OCI-LY7 (cell line): ENCODE measurements around the gene TSPAN5.

ENCODE experiments used
- EZH2phosphoT487 ChIP-seq: fragments of 200-600 bp; sonication (generic); IDR thresholded peaks from 2 replicates; pipeline ENCODE4 v1.6.1; 2018; ENCODE audit warnings: low read depth, borderline replicate concordance, mild to moderate bottlenecking, mixed run types, antibody characterized with exemption, low read length, moderate library complexity, mixed read lengths
- TF ChIP-seq, protein P1 (sequence below): fragments of 200-600 bp; sonication (generic); conservative IDR thresholded peaks from 2 replicates; pipeline ENCODE4 v1.5.1; 2014; ENCODE audit warnings: mild to moderate bottlenecking, antibody characterized with exemption, low read length, moderate library complexity, mixed read lengths

DNA sequence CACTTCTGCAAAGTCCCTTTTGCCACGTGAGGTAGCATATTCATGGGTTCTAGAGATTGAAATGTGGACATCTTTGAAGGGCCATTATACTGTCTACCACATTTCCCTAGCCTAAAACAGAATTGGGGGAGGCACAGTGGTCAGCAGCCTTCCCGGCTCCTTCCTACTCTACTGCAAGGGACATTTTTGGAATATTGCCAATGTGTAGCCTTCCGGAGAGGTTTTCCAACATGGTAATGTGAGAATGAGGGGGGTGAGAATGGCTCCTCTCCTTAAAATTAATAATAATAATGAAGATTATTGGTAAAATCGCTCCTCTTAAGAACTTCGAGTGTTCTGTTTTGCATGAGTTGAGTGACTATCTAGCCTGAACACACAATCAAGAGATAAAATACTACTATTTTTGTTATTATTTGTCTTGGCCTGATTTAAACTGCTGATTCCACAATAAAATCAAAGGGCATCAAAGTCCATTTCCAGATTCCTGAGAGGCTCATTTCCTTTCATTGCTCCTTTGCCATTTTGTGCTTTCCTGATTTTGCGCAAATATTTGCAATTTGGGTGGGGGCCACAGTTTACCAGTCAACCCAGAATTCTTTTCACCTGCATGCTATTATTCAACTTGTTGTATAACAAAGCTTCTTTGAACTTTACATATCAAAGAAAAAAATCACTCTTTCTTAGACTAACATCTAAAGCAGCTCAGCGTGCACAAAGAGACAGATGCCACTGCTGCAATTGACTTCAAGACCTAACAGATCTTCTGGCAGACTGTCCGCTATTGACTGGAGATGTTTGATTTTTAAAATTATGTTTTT, 27.0 kb upstream of the TSPAN5 start:
- TF ChIP-seq, protein P1, sequence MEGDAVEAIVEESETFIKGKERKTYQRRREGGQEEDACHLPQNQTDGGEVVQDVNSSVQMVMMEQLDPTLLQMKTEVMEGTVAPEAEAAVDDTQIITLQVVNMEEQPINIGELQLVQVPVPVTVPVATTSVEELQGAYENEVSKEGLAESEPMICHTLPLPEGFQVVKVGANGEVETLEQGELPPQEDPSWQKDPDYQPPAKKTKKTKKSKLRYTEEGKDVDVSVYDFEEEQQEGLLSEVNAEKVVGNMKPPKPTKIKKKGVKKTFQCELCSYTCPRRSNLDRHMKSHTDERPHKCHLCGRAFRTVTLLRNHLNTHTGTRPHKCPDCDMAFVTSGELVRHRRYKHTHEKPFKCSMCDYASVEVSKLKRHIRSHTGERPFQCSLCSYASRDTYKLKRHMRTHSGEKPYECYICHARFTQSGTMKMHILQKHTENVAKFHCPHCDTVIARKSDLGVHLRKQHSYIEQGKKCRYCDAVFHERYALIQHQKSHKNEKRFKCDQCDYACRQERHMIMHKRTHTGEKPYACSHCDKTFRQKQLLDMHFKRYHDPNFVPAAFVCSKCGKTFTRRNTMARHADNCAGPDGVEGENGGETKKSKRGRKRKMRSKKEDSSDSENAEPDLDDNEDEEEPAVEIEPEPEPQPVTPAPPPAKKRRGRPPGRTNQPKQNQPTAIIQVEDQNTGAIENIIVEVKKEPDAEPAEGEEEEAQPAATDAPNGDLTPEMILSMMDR = no peak
- TF ChIP-seq EZH2phosphoT487 = no peak
